NCI-H345 treated with DMSO at 0.1 percent for 48 hours (cell line): ENCODE measurements around the gene HORMAD2.
"Not testable (repeated sequence)": the region's sequence is repeated elsewhere in the genome, so short reads cannot be mapped to it uniquely, and the experiment has no call there.

Experiments used
- DNase-seq: peaks from one replicate; lab custom pipeline; 2025; ENCODE audit not compliant: unreplicated experiment; lab: John Stamatoyannopoulos, UW

The HORMAD2 gene

DNA sequence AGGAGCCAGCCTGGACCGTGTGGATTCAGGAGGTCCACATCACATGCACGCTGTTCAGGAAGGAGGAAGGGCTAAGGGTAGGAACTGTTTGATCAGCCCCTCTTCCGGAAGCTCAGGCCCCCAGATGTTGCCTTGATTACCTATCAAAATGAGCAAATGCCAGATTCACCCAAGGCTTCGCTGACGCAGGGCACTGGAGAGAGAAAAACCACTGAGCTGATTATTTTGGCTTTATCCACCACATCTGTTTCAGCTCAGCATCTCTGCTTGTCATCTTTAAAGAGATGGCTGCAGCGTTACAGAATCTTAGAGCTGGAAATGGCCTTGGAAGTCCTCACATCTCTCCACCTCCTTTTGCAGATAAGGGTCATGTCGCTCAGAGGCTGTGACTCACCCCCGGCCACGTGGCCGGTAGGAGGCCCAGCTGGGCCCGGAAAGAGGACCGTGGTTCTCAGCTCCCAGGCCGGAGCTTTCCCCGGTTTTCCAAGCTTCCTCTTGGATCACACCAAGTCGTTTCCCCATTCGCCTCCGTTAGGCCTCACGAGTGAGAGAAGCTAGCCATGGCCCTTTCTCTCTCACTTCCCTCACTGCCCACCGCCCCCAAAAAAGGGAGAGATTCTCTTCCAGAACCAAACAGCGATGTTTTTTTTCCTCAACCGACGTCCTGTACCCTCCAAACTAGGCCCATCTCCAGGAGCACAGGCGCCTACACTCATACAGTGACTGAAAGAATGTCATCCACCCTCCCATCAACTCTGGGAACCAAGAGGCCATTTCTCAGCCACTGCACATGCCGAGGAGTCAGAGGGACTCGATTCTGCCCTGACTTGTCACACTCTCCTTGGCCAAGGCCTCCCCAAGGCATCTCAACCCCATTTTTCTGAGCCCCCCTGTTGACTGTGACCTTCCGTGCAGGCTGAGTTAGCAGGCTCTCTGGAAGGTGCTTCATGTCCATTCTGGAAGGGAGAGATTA is 128.7 kb downstream of the HORMAD2 start:
- no peak for DNase-seq

DNA sequence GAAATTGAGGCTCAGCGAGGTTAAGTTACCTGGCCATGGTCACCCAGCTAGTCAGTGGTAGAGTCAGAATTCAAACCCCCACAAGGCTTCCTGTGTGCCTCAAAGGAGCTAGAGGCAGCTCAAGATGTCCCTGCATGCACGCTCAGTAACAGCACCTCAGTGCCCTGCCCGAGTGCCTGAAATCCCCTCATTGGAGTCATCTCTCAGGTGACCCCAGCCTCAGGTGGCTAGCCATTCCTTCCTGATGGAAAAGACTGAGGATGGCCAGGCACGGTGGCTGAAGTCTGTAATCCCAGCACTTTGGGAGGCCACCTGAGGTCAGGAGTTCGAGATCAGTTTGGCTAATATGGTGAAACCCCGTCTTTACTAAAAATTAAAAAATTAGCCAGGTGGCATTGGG is 129.4 kb downstream of the HORMAD2 start:
- DNase-seq = no peak

DNA sequence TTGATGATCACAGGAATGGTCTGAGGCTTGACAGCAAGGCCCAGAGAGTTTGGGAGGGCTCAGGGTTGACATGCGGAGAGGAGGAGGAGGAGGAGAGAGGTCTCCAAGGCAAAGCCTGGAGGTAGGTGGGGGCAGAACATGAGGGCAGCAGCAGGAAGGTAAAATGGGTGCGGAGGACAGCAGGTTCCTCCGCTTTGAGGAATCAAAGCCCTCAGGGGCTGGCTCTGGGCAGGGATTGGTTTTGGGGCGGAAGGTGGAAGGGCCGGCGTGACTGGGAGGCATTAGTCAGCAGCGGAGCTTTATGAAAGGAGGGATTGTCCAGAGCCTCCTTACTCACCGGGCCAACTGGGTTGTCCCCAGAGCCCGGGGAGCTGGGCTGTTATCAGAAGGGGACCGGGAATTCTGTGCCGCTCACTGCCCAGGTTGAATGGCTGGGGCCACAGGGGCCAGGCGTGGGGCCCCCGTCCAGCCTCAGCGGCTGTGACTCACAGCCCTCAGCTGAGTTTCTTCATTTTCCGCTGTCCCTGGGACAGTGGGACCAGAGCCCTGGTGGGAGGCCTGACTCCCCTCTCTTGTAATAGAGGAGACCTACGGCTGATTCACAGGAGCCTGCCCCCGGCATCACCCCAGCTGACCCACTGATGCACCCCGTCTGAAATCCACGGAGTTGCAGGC is 130.1 kb downstream of the HORMAD2 start:
- DNase-seq = no peak

DNA sequence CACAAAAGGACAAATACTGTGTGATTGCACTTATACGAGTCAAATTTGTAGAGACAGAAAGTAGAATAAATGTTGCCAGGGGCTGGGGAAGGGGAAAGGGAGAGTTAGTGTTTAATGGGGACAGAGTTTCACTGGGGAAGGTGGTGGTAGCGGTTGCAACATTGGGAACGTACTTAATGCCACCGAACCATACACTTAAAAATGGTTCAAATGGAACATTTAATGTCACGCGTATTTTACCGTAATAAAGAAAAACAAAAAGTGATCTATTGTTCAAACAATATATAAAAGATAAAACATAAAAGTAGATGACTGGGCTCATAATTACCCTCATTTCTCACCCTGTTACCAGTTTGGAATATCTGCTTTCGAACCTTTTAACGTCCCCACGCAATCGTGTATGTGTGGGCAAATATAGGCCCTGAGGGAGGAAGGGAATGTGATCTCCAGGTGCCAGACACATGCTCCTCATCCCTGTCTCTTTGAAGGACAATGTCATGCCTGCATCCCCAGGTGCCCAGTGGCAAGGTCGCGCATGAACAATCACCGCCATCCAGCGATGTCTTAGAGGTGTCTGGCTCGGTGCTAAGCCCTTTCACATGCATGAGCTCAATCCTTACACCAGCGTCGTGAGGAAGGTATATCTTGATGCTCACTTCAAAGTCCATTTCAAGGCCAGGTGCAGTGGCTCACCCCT is 131.0 kb downstream of the HORMAD2 start:
- DNase-seq = no peak

DNA sequence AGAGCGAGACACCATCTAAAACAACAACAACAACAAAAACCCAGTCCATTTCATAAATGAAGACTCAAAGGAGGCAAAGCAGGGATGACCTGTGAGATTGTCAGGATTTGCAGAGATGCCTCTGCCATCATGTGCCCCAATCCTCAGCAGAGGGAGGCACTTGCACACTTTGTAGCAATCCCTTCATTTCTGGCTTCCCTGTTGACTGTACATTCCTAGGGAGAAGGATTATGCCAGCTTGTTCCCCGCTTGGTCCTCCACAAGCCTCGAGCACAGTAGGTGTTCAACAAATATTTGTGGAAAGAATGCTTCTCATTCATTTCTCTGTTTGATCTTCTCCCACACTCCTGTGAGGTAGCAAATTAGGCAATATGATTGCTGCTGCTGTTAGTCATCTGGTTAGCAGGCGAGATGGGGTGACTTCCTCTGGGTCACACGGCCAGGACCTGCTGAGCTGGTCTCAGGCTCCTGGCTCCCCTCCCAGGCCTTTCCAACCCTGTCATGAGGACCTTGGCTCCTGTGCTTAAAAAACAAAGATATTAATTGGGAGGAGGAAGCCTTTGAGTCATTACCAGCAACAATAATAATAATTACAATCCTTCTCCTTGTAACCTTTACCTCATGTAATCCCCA is 132.2 kb downstream of the HORMAD2 start:
- DNase-seq = no peak

DNA sequence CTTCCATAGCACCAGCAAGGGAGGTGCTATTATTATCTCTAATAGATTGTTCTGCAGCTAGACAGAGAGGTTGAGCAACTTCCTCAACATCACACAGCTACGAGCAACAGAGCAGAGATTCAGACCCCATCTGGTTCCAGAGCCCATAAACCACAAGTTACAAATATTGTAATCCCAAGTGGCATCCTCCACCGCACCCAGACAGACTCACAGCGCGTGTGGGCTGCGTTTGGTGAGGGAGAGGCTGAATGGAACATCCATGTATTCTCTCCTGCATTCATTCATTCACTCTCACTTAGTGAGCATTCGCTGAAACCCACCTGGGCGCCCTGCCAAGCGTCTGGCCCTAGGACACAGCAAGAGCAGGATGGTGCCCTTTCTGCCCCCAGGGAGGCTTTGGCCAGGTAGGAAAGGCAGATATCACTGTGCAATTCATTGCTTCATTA is 132.8 kb downstream of the HORMAD2 start:
- DNase-seq = no peak

DNA sequence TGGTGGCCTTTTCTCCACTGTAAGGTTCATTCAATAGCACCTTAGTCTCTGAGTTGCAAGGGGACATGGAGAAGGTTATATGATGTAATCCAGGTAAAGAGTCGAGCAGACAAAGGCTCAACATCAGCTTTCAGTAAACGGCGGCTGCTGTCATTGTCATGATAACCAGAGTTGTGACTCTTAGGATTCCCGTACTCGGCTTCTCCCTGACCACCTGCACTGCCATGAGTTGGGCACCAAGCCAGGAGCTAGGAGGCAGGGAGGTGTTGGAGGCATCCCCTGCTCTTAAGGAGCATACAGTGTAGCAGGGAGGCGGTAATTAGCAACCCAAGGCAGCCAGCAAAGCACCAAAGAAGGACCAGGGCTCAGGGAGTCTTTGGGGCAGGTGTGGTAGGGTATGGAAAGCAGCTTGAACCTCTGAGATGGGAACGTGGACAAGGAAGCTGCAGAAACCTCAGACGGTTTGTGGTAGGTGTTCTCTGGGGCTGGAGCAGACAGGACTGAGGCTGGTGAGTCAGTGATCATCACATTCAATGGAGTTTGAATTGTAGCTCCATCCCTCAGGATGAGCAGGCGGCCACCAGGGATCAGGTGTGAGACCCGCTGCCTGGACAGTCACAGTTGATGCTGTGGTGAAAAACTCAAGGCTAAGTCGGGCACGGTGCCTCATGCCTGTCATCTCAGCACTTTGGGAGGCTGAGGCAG is 134.6 kb downstream of the HORMAD2 start:
- peak; percentile 4 for DNase-seq

DNA sequence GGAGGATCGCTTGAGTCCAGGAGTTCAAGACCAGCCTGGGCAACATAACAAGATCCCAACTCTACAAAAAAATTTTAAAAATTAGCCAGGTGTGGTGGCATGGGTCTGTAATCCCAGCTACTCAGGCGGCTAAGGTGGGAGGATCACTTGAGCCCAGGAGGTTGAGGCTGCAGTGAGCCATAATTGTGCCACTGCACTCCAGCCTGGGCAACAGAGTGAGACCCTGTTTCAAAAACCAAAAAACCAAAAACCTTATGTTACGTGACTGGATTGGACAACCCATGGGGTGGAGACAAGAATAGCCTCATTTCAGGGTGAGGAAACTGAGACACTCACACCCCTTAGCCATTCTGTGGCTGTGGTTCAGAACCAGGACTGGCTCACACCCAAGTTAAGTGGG is 136.0 kb downstream of the HORMAD2 start:
- DNase-seq = not testable (repeated sequence)

DNA sequence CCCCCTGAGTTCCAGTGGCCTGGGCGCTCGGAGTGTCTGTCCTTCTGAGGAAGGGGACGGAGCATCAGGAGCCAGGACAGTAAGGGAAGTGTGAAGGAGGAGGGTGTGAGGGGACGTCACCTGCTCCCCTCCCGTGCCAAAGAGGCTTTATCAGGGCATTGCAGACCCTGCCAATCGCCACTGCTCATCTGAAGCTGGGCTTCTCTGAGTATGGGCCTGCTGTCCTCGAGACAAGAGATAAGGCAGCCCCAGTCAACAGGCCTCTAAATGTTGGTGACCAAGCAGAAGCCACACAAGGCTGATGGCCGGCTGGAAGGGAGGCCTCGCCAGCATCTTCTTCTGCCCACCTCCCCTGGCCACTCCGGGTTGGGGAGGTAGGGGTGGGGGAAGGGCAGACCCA is 136.4 kb downstream of the HORMAD2 start:
- no peak for DNase-seq

DNA sequence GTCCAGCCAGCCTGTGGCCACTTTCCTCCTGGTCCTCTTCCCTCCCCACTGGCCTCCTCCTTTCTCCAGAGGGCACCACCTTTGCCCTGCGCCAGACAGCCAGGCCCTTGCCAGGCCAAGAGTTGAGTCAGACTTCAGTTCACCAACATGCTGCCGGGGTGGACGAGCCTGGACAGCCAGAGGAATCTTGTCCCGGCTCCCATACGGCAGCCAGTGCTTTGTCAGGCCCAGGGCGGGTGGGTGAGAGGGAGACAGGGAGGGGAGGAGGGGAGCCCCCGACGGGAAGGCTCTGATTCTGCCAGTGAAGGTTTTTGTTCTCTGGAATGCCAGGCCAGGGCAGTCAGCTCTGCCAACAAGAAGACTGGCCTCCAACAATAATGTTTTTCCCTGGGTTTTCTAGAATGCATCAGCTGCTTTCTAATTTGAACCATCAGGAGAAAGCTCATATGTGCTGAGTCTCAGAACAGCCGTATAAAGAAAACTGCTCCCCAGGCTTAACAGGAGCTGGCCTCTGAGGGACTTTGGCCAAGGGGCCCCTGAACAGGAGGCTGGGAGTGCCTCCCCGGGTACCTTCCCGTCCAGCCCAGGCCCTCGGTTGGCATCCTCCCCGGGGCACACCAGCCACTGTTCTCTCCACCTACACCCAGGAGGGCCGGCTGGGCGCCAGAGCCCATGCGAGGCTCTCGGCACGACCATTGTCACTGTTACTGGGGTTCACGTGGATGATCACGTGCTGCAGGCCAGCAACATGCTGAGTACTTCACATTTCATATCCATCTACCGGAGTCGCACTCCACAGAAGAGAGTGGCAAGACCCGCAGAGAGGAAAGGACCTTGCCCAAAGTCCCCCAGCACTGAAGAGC is 137.7 kb downstream of the HORMAD2 start:
- no peak for DNase-seq

DNA sequence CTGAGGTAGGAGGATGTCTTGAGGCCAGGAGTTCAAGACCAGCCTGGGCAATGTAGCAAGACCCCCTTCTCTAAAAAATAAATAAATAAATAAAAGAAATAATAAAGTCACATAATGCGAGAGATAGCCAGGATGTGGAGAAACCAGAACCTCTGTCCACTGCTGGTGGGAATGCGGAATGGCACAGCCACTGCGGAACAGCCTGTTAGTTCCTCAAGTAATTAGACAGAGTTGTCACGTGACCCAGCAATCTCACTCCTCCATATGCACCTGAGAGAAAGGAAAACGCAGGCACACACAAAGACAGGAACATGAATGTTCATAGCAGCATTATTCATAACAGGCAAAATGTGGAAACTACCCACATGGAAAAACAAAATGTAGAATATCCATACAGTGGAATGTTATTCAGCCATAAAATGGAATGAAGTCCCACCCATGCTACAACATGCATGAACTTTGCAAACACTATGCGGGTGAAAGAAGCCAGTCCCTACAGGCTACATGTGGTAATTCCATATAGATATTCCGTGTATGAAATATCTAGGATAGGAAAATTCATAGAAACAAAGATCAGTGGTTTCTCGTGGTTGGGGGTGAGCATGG is 138.9 kb downstream of the HORMAD2 start:
- no peak for DNase-seq

DNA sequence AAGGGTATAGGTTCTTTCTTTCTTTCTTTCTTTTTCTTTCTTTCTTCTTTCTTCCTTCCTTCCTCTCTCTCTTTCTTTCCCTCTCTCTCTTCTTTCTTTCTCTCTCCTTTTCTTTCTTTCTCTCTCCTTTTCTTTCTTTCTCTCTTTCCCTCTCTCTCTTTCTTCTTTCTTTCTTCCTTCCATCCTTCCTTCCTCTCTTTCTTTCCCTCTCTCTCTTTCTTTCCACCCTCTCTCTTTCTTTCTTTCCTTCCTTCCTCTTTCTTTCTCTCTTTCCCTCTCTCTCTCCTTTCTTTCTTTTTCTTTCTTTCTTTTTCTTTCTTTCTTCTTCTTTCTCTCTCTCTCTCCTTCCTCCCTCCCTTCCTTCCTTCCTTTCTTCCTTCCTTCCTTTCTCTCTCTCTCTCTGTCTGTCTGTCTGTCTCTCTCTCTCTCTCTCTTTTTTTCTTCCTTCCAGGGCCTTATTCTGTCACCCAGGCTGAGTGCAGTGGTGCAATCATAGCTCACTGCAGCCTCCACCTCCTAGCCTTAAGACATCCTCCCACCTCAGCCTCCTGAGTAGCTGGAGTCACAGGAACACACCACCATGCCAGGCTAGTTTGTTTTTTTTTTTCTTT is 139.5 kb downstream of the HORMAD2 start:
- no peak for DNase-seq

DNA sequence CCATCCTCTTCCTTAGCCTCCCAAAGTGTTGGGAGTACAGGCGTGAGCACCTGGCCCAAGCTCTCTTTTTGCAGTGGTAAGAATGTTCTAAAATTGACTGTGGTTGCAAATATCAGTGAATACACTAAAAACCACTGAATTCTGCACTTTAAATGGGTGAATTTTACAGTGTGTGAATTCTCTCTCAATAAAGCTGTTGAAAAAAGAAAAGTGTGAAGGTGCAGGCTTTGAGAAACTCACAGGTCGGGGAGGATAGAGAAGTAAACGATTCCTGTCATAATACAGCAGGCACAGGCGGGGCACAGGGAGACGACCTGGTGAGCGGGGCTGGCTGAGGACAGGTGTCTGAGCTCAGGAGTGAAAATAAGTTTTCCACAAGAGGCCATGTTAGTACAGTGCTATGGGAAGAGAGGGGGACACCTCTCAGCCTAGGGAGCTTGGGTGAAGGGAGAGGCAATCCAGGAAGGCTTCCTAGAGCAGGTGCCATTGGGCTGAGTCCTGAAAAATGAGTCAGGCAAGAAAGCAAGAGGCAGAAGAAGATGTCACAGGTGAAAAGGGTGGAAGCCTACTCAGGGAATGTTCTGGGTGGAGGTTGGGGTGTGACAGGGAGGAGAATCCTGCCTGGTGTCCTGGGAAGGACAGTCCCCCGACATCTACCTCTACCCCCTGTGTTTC is 140.2 kb downstream of the HORMAD2 start:
- DNase-seq = no peak

DNA sequence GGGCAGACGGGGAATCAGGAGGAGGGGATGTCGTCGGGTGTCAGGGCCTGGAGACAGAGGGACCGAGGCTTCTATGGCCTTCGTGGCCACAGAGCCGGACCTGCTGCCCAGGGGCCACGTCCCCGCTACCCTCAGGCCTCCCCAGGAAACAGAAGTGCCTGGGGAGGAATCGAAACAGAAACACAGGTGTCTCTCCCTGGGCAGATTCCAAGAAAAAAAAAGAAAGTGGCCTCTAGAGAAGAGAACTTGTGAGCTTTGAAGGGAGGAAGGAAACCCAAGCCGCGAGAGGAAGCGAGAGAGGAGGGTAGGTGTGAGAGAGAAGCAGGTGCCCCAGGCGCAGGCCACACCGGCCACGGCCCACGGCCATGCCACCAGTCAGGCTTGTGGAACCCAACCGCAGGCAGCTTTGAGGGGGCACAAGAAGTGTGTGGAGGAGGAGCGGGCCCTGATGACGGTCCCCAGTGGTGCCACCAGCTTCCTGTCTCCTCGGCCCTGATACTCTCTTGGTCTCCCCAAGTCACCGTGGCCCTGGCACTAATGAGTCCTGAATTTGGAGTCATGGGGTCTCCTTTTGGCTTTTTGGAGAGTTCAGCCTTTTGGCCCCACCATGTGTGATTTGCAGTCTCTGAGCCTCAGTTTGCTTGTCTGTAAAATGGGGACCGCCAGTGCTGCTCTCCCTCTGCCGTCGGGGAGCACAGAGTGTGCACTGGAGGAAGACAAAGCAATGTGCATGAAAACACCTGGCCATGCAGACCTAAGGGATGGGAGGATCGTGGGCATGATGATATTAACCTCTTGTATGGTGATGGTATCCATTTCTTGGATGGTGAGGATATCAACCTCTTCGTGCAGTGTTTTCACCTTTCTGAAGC is 141.1 kb downstream of the HORMAD2 start:
- no peak for DNase-seq

DNA sequence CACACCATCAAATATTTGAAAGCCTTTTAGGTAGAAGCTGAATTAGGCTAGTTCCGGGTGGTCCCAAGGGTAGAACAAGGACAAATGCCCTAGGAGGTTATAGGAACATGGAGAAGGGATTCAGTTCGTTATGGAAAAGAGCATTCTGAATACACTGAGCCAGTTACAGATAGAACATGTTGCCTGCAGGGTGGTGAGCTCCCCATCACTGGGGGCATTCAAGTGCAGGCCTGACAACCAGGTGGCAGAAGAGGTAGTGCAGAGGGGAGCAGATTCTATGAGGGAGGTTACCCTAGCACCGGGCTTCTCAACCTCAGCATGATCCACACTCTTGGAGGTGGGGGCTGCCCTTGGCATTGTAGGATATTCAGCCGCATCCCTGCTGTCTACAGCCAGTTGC is 142.1 kb downstream of the HORMAD2 start:
- no peak for DNase-seq

DNA sequence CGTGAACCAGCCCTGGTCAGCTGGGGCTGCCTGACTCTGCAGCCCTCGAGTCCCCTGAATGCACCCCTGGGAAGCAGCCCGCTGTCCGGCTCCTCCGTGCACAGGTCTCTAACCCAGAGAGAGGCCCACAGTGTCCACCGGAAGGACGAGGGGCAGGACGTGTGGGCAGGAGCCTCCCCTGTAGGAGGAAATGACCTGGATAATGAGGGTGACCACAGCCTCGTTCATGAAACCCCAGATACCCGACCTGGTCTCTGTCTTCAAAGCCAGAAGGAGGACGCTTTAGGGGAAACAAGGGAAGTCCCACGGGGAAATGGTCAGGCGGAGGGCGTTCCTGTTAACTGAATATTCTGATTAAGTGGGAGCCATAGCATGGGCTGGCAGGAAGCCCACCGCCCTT is 143.0 kb downstream of the HORMAD2 start:
- no peak for DNase-seq

DNA sequence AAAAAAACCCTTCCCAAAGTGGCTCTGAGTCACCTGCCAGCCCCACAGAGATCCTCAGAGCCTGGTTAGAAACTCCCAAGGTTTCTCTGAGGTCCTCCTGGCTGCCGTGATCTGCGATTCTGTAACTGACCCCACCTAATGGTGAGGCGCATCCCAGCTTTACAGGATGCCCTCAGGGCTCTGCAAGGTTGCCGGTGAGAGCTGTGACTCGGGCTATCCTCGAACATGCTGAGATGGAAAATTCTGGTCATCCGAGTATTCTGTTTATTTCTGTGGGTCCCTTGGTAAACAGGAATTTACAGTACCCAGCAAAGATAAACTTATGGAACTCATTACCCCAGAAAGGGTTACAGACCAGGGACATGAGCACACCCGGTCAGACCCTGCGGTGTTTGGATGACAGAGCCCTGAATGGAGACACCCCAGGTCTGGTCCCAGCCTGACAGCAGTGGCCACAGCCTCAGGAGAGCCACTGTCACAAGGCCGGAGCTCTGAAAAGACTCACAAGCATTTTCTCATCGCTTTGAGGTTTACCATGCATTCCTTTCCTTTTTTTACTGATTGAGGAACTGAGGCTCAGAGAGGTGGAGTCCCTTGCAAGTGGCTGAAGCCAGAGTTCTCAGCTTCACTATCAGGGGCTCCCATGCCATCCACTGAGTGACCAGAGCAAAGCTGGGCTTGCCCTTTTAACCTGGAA is 144.0 kb downstream of the HORMAD2 start:
- DNase-seq = no peak
